ENCODE data around the gene MAGI2. TPM values are rescaled to one million over a fixed set of nuclear protein-coding genes. Genes with fewer than 3 reads are reported as not detected.

Gene MAGI2
- polyA plus RNA-seq, 1 experiment: 0.81 TPM

DNA sequence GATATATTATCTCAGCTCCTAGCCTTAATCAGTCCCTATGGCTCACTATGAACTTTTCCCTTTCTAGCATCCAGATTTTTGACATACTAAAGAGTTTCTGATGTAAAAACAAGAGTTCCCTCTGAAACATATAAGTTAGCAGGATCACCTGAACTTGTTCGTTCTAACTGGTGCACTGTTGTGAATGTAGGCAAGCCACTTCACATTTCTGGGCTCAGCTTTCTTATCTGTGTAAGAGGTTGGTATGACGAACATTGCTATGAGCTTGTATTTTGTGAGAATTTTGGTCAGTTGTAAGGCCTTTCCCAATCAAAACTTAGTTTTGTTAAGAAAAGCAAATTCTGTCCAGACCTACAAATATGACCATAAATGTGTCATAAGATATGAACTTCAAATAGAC is 46.1 kb downstream of the MAGI2 start:
- POLR2A ChIA-PET: no interaction called here
- H3K4me3 ChIP-seq (ENCODE audit: low read depth, low read length): no peak overlapping the region

DNA sequence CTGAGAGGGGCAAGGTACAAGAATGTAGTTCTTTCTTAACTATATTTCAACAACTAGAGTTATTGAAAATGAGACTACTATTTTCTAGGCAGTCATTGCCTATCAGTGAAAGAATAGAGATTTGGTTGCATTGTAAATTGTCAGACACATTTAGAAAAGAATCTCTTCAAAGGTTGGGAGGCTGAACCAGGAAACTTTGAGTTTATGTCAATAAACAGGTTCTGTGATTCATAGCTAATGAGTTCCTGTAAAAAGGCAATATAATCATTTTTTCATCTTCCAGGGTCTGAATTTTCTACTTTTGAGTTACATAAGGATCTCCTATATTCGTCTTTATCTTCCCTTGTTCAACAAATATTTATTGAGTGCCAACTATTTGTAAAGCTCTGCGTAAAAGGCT is 47.1 kb downstream of the MAGI2 start:
- TF ChIP-seq, protein P1, sequence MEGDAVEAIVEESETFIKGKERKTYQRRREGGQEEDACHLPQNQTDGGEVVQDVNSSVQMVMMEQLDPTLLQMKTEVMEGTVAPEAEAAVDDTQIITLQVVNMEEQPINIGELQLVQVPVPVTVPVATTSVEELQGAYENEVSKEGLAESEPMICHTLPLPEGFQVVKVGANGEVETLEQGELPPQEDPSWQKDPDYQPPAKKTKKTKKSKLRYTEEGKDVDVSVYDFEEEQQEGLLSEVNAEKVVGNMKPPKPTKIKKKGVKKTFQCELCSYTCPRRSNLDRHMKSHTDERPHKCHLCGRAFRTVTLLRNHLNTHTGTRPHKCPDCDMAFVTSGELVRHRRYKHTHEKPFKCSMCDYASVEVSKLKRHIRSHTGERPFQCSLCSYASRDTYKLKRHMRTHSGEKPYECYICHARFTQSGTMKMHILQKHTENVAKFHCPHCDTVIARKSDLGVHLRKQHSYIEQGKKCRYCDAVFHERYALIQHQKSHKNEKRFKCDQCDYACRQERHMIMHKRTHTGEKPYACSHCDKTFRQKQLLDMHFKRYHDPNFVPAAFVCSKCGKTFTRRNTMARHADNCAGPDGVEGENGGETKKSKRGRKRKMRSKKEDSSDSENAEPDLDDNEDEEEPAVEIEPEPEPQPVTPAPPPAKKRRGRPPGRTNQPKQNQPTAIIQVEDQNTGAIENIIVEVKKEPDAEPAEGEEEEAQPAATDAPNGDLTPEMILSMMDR (IDR thresholded peaks at IDR 0.05; ENCODE audit: insufficient read depth, low read depth, low read length): no peak
- CTCF ChIA-PET: interaction anchor here (0.6 kb wide), 1 partner anchor 21 kb away, joined by 3 read pairs; no protein-coding TSS in a partner anchor
- H3K4me3 ChIP-seq (ENCODE audit: low read depth, low read length): no peak overlapping the region
- DNase-seq (ENCODE audit: low read depth): no peak
- H3K36me3 ChIP-seq (ENCODE audit: control insufficient read depth, insufficient read depth, low read length): no peaks in the 10 kb centered on the region
- no peaks in the 10 kb centered on the region for H3K27me3 ChIP-seq (ENCODE audit: control insufficient read depth, insufficient read depth, low read length)
- POLR2A ChIA-PET: no interaction called here

More for the DNA sequence above, 46.1 kb downstream of the MAGI2 start:
- CTCF ChIA-PET: no interaction called here
- DNase-seq (ENCODE audit: low read depth): no peak
- Histone ChIP-seq H3K36me3 (ENCODE audit: control insufficient read depth, insufficient read depth, low read length) (no peaks in the 10 kb centered on the region), H3K27me3 (ENCODE audit: control insufficient read depth, insufficient read depth, low read length) (no peaks in the 10 kb centered on the region)
- TF ChIP-seq, protein P1 (IDR thresholded peaks at IDR 0.05; ENCODE audit: insufficient read depth, low read depth, low read length): no peak

DNA sequence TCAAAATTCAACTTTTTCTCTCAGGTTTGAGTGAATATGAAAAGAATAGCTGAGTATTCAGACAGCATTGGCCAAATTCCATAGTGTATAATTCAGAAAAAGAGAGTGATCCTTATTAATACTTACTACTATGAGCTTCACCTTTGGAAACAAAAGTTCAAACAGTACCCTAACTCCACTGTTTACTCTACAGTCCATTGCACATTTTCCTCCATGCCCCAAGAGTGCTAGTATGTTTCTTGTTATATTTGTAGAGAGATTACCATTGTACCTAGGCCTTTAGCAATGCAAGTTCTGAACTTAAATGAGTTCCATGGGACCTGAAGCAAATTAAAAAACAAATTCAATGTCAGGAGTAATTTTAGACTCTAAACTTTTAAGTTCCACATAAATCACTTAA is 48.1 kb downstream of the MAGI2 start:
- ChIA-PET POLR2A (no interaction called here), CTCF (no interaction called here)
- DNase-seq (ENCODE audit: low read depth): no peak
- TF ChIP-seq, protein P1 (IDR thresholded peaks at IDR 0.05; ENCODE audit: insufficient read depth, low read depth, low read length): no peak
- H3K27me3 ChIP-seq (ENCODE audit: control insufficient read depth, insufficient read depth, low read length): no peaks in the 10 kb centered on the region
- no peak overlapping the region for H3K4me3 ChIP-seq (ENCODE audit: low read depth, low read length)
- no peaks in the 10 kb centered on the region for H3K36me3 ChIP-seq (ENCODE audit: control insufficient read depth, insufficient read depth, low read length)

DNA sequence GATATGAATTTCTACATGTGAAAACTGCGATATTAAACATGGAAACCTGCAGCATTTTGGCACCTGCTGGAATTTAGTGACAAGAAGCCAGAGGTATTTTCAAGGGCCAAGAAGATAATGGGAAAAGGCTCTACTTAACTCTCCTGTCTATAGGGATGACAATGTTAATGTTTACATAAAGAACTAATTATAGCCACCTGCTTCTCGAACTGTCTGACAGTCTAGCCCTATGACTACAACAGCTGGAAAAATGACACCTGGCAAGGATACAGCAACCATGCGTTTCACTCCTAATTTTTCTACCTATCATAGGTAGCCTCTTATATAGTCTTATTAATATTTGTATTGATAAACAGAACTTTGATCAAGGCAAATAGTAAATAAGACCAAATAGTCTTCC is 49.6 kb downstream of the MAGI2 start:
- POLR2A ChIA-PET: no interaction called here
- CTCF ChIA-PET: no interaction called here
- H3K27me3 ChIP-seq (ENCODE audit: control insufficient read depth, insufficient read depth, low read length): no peaks in the 10 kb centered on the region
- DNase-seq (ENCODE audit: low read depth): no peak
- H3K4me3 ChIP-seq (ENCODE audit: low read depth, low read length): no peak overlapping the region
- H3K36me3 ChIP-seq (ENCODE audit: control insufficient read depth, insufficient read depth, low read length): no peaks in the 10 kb centered on the region
- TF ChIP-seq, protein P1 (IDR thresholded peaks at IDR 0.05; ENCODE audit: insufficient read depth, low read depth, low read length): no peak

DNA sequence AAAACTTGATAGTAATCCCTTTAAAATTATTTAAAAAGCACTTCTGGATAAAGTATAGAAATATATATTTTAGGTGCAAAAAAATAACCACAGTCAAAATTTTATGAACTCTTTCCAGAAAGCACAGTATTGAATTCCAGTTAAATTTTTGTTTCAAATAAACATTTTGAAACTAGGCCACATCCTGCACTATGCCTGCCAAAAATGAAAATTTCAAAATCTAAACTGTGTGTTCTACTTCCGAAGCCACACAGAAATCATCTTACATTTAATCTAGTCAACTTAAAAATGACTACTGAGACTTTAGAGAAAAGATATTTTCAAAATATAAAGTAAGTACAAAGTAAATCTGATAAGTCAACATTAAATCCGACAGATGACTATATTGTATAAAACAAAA is 50.0 kb downstream of the MAGI2 start:
- Histone ChIP-seq H3K36me3 (ENCODE audit: control insufficient read depth, insufficient read depth, low read length) (no peaks in the 10 kb centered on the region), H3K27me3 (ENCODE audit: control insufficient read depth, insufficient read depth, low read length) (no peaks in the 10 kb centered on the region), H3K4me3 (ENCODE audit: low read depth, low read length) (no peak overlapping the region)
- ChIA-PET CTCF (no interaction called here), POLR2A (no interaction called here)
- TF ChIP-seq, protein P1 (IDR thresholded peaks at IDR 0.05; ENCODE audit: insufficient read depth, low read depth, low read length): no peak
- DNase-seq (ENCODE audit: low read depth): no peak

All from BJ (cell line).